ENCODE results near the gene PRSS57. TPM values are rescaled to one million over a fixed set of nuclear protein-coding genes. Genes with fewer than 3 reads are reported as not detected.

The PRSS57 gene
- total and polyA plus RNA-seq, 2 of the 13 experiments (the other 11 are each of a cell fraction or from before 2014, with no cell fraction given) = 0.12 TPM; not detected in 1

GRCh38 chr19:679418-680286 is 15.6 kb downstream of the PRSS57 start (continued):
- no peak for TF ChIP-seq THAP9 (CRISPR knock-in tag; IDR thresholded peaks at IDR 0.05; ENCODE audit: borderline replicate concordance)
- peak; percentile 57; the same call in 1 of the 2 replicates for TF ChIP-seq ZNF639 (CRISPR knock-in tag; conservative IDR thresholded peaks at IDR 0.05)
- TF ChIP-seq HIC2 (CRISPR knock-in tag; IDR thresholded peaks at IDR 0.05; ENCODE audit: low read depth) = peak; percentile 29; the same call in 1 of the 2 replicates
- TF ChIP-seq ZBTB42 (CRISPR knock-in tag; IDR thresholded peaks at IDR 0.05) = no peak
- TF ChIP-seq ZNF101 (CRISPR knock-in tag; IDR thresholded peaks at IDR 0.05; ENCODE audit: borderline replicate concordance, low read depth) = 0 out of 2 replicates have a peak, but pooled peaks have one; percentile 53
- no peak for TF ChIP-seq ZFP1 (CRISPR knock-in tag; IDR thresholded peaks at IDR 0.05)
- TF ChIP-seq SSRP1 (CRISPR knock-in tag; IDR thresholded peaks at IDR 0.05) = no peak
- no peak for TF ChIP-seq ATF1 (CRISPR knock-in tag; IDR thresholded peaks at IDR 0.05)
- no peak for TF ChIP-seq RFX1 (IDR thresholded peaks at IDR 0.05)
- TF ChIP-seq ISX (CRISPR knock-in tag; conservative IDR thresholded peaks at IDR 0.05) = no peak
- no peak for TF ChIP-seq CREM (IDR thresholded peaks at IDR 0.05)
- TF ChIP-seq CREM (CRISPR knock-in tag; IDR thresholded peaks at IDR 0.05) = no peak
- no peak for TF ChIP-seq ETS1 (CRISPR knock-in tag; IDR thresholded peaks at IDR 0.05)
- no peak for TF ChIP-seq PITX1 (CRISPR knock-in tag; IDR thresholded peaks at IDR 0.05)
- TF ChIP-seq ZNF691 (CRISPR knock-in tag; IDR thresholded peaks at IDR 0.05; ENCODE audit: borderline replicate concordance, low read depth) = no peak
- no peak for TF ChIP-seq SMAD3 (CRISPR knock-in tag; IDR thresholded peaks at IDR 0.05)
- TF ChIP-seq DMAP1 (CRISPR knock-in tag; IDR thresholded peaks at IDR 0.05) = no peak; the same call in 1 of the 2 replicates
- no peak for TF ChIP-seq SMAD1 (CRISPR knock-in tag; IDR thresholded peaks at IDR 0.05; ENCODE audit: borderline replicate concordance, low read depth)
- TF ChIP-seq HNF4A (CRISPR knock-in tag; IDR thresholded peaks at IDR 0.05) = no peak
- TF ChIP-seq ZNF629 (CRISPR knock-in tag; conservative IDR thresholded peaks at IDR 0.05) = no peak
- no peak; the same call in 1 of the 2 replicates for TF ChIP-seq ZNF713 (CRISPR knock-in tag; IDR thresholded peaks at IDR 0.05)
- TF ChIP-seq KAT7 (CRISPR knock-in tag; IDR thresholded peaks at IDR 0.05; ENCODE audit: borderline replicate concordance) = peak; percentile 69; the same call in 1 of the 2 replicates
- no peak for TF ChIP-seq GLI4 (CRISPR knock-in tag; IDR thresholded peaks at IDR 0.05; ENCODE audit: borderline replicate concordance)
- TF ChIP-seq NFE2L1 (CRISPR knock-in tag; IDR thresholded peaks at IDR 0.05; ENCODE audit: borderline replicate concordance) = no peak

All from HepG2 (cell line).